SH-SY5Y (cell line): ENCODE data around the gene SLC19A1.

Experiments used
- GATA2 ChIP-seq: IDR thresholded peaks from 2 replicates; pipeline ENCODE4 v1.6.1; 2011; ENCODE audit warnings: mild to moderate bottlenecking, low read depth, low read length
- GATA3 ChIP-seq: IDR thresholded peaks from 2 replicates; pipeline ENCODE4 v1.6.1; 2011; ENCODE audit warnings: low read depth, mild to moderate bottlenecking, low read length, moderate library complexity

DNA sequence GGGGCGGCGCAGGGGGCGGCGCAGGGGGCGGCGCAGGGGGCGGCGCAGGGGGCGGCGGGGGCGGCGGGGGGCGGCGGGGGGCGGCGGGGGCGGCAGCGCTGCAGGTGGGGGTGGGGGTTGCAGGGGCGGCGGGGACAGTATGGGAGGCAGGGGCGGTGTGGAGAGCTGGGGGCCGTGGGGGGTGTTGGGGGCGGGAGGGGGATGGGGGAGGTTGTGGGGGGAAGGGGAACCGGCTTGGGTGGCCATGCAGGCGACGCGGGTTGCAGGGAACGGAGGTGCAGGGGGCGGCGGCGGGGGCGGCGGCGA lies 13.0 kb upstream of the SLC19A1 start:
- TF ChIP-seq GATA2 (no peak), GATA3 (no peak)
